SK-N-SH treated with all-trans-retinoic acid at 6 μM for 48 hours (cell line): ENCODE measurements around the gene STEAP4.

Experiments
- ARNTL ChIP-seq: fragments of 450-650 bp; formaldehyde crosslinking; IDR thresholded peaks from 2 replicates; pipeline ENCODE4 v1.5.0; 2020; ENCODE audit warnings: low read depth, mild to moderate bottlenecking, moderate library complexity, borderline replicate concordance
- CREB5 ChIP-seq: fragments of 250-450 bp; sonication (Bioruptor Pico); IDR thresholded peaks from 2 replicates; pipeline ENCODE4 v1.5.1; 2020; ENCODE audit warnings: low read depth, mild to moderate bottlenecking, moderate library complexity
- CSRNP3 ChIP-seq: fragments of 250-450 bp; sonication (Bioruptor Pico); IDR thresholded peaks from 2 replicates; pipeline ENCODE4 v1.5.1; 2021; ENCODE audit warnings: mild to moderate bottlenecking, moderate library complexity
- ESRRG ChIP-seq: fragments of 250-450 bp; sonication (Bioruptor Pico); IDR thresholded peaks from 2 replicates; pipeline ENCODE4 v1.6.1; 2021; ENCODE audit warnings: mild to moderate bottlenecking
- ISL1 ChIP-seq: fragments of 250-450 bp; sonication (Bioruptor Pico); IDR thresholded peaks from 2 replicates; pipeline ENCODE4 v2.1.2; 2022; ENCODE audit warnings: mild to moderate bottlenecking, moderate library complexity
- PATZ1 ChIP-seq: fragments of 250-450 bp; sonication (Bioruptor Pico); IDR thresholded peaks from 2 replicates; pipeline ENCODE4 v1.8.0; 2020; ENCODE audit warnings: mild to moderate bottlenecking, moderate library complexity, borderline replicate concordance
- RARB ChIP-seq: fragments of 250-450 bp; sonication (Bioruptor Pico); IDR thresholded peaks from 2 replicates; pipeline ENCODE4 v1.8.0; 2021; ENCODE audit warnings: mild to moderate bottlenecking, moderate library complexity
- SNAI2 ChIP-seq: fragments of 250-450 bp; sonication (Bioruptor Pico); IDR thresholded peaks from 2 replicates; pipeline ENCODE4 v1.5.0; 2020; ENCODE audit warnings: mild to moderate bottlenecking, moderate library complexity
- ZC3H10 ChIP-seq: fragments of 250-450 bp; sonication (Bioruptor Pico); IDR thresholded peaks from 2 replicates; pipeline ENCODE4 v1.5.1; 2021; ENCODE audit warnings: mild to moderate bottlenecking, moderate library complexity
- ZNF70 ChIP-seq: fragments of 450-650 bp; formaldehyde crosslinking; IDR thresholded peaks from 2 replicates; pipeline ENCODE4 v1.5.0; 2020; ENCODE audit warnings: mild to moderate bottlenecking, moderate library complexity
- ZNF8 ChIP-seq: fragments of 450-650 bp; formaldehyde crosslinking; IDR thresholded peaks from 2 replicates; pipeline ENCODE4 v1.5.0; 2020; ENCODE audit warnings: mild to moderate bottlenecking, moderate library complexity

- TF ChIP-seq CSRNP3 (CRISPR knock-in tag) (no peak), ZNF70 (no peak), PATZ1 (no peak), CREB5 (CRISPR knock-in tag) (no peak), ESRRG (CRISPR knock-in tag) (no peak), ISL1 (CRISPR knock-in tag) (no peak), ZNF8 (no peak), ZC3H10 (CRISPR knock-in tag) (no peak), ARNTL (CRISPR knock-in tag) (no peak), RARB (no peak), SNAI2 (CRISPR knock-in tag) (no peak)
These were observed 4.2 kb downstream of the STEAP4 start for GRCh38 chr7:88302486-88302885.
